DND-41 (cell line): ENCODE results near the gene JAGN1.
"Not testable (repeated sequence)": the region's sequence is repeated elsewhere in the genome, so short reads cannot be mapped to it uniquely, and the experiment has no call there.

Source experiments
- CTCF ChIP-seq: IDR thresholded peaks from 2 replicates; pipeline ENCODE4 v1.5.1; 2012; ENCODE audit warnings: borderline replicate concordance, low read length, moderate library complexity, mild to moderate bottlenecking; ENCODE audit not compliant: poor library complexity, severe bottlenecking; ENCODE audit errors: extremely low read depth
- EZH2 ChIP-seq: IDR thresholded peaks from 3 replicates; pipeline ENCODE4 v1.6.1; 2012; ENCODE audit warnings: borderline replicate concordance, low read depth, mild to moderate bottlenecking, moderate library complexity, low read length, inconsistent platforms; ENCODE audit not compliant: severe bottlenecking

GRCh38 chr3:9865125-9865637 is 25.2 kb upstream of the JAGN1 start:
- TF ChIP-seq CTCF, EZH2: not testable (repeated sequence)
